Testis (tissue), 2 donors: Measurements from ENCODE around the gene PWWP2A.

Experiments
- POLR2A ChIP-seq: fragments of 450-650 bp; IDR thresholded peaks from one replicate; pipeline ENCODE4 v1.6.1; 2017; ENCODE audit warnings: antibody characterized with exemption, mild to moderate bottlenecking, moderate library complexity
- TF ChIP-seq, protein P1 (sequence below), 3 experiments: fragments of 450-650 bp in 2 of 3; fragments of 200-600 bp in 1 of 3; sonication (generic) in 1 of 3; IDR thresholded peaks; one replicate each; pipeline ENCODE4 v1.5.1; 2016 to 2019; ENCODE audit warnings: antibody characterized with exemption in 3 of 3, mild to moderate bottlenecking in 2 of 3, moderate library complexity in 1 of 3

DNA sequence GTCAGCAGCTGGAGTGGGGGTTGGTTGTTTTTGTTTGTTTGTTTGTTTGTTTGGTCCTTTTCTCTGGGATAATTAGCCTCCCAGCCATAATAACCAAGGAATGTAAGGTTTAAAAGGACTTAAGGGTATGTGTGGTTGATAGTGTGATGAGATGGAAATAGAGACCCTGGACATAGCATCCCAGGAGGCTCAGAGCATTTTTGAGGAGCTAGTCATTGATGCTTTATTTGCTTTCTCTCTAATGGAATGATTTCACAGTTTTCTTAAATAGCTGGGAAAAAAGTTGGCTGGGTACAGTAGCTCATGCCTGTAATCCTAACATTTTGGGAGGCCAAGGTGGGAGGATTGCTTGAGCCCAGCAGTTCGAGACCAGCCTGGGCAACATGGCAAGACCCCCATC, 65.2 kb downstream of the PWWP2A start:
- no peak for TF ChIP-seq POLR2A
- TF ChIP-seq, protein P1, sequence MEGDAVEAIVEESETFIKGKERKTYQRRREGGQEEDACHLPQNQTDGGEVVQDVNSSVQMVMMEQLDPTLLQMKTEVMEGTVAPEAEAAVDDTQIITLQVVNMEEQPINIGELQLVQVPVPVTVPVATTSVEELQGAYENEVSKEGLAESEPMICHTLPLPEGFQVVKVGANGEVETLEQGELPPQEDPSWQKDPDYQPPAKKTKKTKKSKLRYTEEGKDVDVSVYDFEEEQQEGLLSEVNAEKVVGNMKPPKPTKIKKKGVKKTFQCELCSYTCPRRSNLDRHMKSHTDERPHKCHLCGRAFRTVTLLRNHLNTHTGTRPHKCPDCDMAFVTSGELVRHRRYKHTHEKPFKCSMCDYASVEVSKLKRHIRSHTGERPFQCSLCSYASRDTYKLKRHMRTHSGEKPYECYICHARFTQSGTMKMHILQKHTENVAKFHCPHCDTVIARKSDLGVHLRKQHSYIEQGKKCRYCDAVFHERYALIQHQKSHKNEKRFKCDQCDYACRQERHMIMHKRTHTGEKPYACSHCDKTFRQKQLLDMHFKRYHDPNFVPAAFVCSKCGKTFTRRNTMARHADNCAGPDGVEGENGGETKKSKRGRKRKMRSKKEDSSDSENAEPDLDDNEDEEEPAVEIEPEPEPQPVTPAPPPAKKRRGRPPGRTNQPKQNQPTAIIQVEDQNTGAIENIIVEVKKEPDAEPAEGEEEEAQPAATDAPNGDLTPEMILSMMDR (IDR thresholded peaks at IDR 0.05) = no peak
